ENCODE measurements around the gene RAD18.

- TF ChIP-seq POLR2AphosphoS5 (IDR thresholded peaks at IDR 0.05; ENCODE audit: low read depth, low read length), result no peak
- no peak for TF ChIP-seq SIN3A (IDR thresholded peaks at IDR 0.05; ENCODE audit: borderline replicate concordance, insufficient read depth, low read length)
- TF ChIP-seq, protein P1, sequence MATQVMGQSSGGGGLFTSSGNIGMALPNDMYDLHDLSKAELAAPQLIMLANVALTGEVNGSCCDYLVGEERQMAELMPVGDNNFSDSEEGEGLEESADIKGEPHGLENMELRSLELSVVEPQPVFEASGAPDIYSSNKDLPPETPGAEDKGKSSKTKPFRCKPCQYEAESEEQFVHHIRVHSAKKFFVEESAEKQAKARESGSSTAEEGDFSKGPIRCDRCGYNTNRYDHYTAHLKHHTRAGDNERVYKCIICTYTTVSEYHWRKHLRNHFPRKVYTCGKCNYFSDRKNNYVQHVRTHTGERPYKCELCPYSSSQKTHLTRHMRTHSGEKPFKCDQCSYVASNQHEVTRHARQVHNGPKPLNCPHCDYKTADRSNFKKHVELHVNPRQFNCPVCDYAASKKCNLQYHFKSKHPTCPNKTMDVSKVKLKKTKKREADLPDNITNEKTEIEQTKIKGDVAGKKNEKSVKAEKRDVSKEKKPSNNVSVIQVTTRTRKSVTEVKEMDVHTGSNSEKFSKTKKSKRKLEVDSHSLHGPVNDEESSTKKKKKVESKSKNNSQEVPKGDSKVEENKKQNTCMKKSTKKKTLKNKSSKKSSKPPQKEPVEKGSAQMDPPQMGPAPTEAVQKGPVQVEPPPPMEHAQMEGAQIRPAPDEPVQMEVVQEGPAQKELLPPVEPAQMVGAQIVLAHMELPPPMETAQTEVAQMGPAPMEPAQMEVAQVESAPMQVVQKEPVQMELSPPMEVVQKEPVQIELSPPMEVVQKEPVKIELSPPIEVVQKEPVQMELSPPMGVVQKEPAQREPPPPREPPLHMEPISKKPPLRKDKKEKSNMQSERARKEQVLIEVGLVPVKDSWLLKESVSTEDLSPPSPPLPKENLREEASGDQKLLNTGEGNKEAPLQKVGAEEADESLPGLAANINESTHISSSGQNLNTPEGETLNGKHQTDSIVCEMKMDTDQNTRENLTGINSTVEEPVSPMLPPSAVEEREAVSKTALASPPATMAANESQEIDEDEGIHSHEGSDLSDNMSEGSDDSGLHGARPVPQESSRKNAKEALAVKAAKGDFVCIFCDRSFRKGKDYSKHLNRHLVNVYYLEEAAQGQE (IDR thresholded peaks at IDR 0.05; ENCODE audit: insufficient read depth in 1 of 2, low read depth in 2 of 2, low read length in 2 of 2), result no peak
- no peak for TF ChIP-seq TAF1 (IDR thresholded peaks at IDR 0.05; ENCODE audit: borderline replicate concordance, insufficient read depth, low read length)
Measured at GRCh38 chr3:8964436-8965370, 1.4 kb upstream of the RAD18 start.
